ENCODE results near the gene PCNX1.

Gene PCNX1

DNA sequence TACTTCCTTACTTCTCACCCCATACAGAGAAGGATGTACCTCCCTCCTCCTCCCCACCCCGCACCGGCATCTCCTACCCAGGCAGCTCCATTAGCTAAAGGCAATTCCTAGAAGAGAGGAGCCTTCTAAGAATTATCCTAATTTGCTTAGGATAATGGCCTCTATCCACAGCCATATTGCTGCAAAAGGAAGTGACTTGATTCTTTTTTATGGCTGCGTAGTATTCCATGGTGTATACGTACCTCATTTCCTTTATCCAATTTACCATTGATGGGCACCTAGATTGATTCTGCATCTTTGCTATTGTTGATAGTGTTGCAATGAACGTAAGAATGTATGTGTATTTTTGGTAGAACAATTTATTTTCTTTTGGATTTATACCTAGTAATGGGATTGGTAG, 189.7 kb downstream of the PCNX1 start:
- H3K27ac Mint-ChIP-seq, result no peak overlapping the region
- no peak for DNase-seq (ENCODE audit: low spot score in 2 of 2)

DNA sequence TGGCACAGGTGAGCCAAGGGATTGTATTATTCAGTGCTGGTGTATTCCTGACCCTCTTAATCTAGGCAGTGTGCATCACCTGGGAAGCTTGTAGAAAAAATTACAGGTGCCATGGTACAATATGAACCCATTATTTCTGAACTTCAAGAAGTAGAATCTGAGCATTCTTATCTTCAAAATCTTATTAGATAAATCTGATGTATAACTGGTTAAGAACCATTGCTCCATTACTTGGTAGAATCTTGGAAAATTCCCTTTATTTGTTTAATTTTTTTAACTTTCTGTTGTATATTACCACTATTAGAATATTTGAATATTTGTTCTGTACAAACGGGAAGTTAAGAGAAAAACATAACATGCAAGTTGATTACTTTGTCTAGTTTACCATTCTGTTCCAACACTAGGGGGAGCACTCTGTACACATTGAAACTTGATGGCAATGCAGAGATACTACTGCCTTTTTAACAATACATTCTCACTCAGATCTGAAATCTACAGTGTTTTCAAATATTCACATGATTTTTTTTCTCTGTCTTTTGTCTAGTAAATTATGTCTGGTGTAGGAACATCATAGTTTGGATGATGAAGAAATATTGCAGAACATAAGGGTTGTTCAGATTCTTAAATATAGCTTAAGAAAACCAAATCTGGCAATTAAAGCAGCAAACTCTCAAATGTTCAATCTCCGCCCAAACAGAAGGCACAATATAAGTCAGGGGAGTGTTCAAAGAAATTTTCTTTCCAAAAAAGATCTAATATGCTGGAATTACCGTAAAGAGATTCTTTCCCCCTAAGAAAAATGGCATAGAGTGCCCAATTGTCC, 196.6 kb downstream of the PCNX1 start:
- ATAC-seq (ENCODE audit: low read depth), result peak; percentile 74
- H3K36me3 Mint-ChIP-seq, result peaks cover 14% of the 10 kb centered on the region

More for the DNA sequence above, 189.7 kb downstream of the PCNX1 start:
- H3K36me3 Mint-ChIP-seq, result peaks cover 34% of the 10 kb centered on the region
- peaks cover 4% of the 10 kb centered on the region for H3K4me1 Mint-ChIP-seq
- peaks cover 1% of the 10 kb centered on the region for H3K9me3 Mint-ChIP-seq
- ATAC-seq (ENCODE audit: low read depth), result no peak
- no peaks in the 10 kb centered on the region for H3K27me3 Mint-ChIP-seq
- no peak overlapping the region for H3K4me3 Mint-ChIP-seq

DNA sequence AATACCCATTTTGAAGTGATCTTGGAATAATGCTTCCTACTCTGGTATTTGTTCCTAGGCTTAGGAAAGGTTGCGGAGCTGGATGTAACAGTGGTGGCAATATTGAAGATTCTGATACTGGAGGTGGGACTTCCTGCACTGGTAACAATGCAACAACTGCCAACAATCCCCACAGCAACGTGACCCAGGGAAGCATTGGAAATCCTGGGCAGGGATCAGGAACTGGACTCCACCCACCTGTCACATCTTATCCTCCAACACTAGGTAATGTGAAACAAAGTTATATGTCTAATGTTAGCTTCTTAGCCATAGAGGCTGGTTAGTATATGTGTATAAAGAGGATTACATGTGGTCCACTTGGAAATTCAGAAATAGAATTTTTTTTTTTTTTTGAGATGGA, 197.9 kb downstream of the PCNX1 start:
- H3K9me3 Mint-ChIP-seq, result no peaks in the 10 kb centered on the region
- DNase-seq (ENCODE audit: low spot score in 2 of 2) (no peak), ATAC-seq (ENCODE audit: low read depth) (no peak)
- no peak overlapping the region for H3K4me3 Mint-ChIP-seq
- peaks cover 16% of the 10 kb centered on the region for H3K36me3 Mint-ChIP-seq
- H3K27ac Mint-ChIP-seq, result no peak overlapping the region
- no peaks in the 10 kb centered on the region for H3K4me1 Mint-ChIP-seq
- H3K27me3 Mint-ChIP-seq, result no peaks in the 10 kb centered on the region

More for the DNA sequence above, 196.6 kb downstream of the PCNX1 start:
- Mint-ChIP-seq H3K27ac (peak overlapping the region; percentile 45), H3K27me3 (no peaks in the 10 kb centered on the region), H3K4me1 (no peaks in the 10 kb centered on the region), H3K4me3 (no peak overlapping the region), H3K9me3 (no peaks in the 10 kb centered on the region)
- peak in 1 of 2 donors; percentile 61 for DNase-seq (ENCODE audit: low spot score in 2 of 2)

DNA sequence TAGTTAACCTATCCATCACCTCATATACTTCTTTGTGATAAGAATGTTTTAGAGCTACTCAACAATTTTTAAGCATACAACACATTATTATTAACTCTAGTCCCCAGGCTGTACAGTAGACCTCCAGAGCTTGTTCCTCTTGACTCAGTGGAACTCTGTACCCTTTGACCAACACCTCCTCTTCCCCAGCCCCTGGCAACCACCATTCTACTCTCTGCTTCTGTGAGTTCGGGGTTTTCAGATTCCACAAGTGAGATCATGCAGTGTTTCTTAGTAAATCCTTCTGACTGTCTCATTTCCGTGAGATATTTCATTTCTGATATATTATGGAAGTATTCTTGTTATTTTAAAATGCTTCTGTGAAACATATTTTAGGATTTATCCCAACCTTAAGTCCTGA, 200.7 kb downstream of the PCNX1 start:
- no peak overlapping the region for H3K4me3 Mint-ChIP-seq
- ATAC-seq (ENCODE audit: low read depth) (no peak), DNase-seq (ENCODE audit: low spot score in 2 of 2) (no peak)
- no peaks in the 10 kb centered on the region for H3K4me1 Mint-ChIP-seq
- H3K9me3 Mint-ChIP-seq, result no peaks in the 10 kb centered on the region
- H3K27me3 Mint-ChIP-seq, result no peaks in the 10 kb centered on the region
- peaks cover 14% of the 10 kb centered on the region for H3K36me3 Mint-ChIP-seq
- no peak overlapping the region for H3K27ac Mint-ChIP-seq

DNA sequence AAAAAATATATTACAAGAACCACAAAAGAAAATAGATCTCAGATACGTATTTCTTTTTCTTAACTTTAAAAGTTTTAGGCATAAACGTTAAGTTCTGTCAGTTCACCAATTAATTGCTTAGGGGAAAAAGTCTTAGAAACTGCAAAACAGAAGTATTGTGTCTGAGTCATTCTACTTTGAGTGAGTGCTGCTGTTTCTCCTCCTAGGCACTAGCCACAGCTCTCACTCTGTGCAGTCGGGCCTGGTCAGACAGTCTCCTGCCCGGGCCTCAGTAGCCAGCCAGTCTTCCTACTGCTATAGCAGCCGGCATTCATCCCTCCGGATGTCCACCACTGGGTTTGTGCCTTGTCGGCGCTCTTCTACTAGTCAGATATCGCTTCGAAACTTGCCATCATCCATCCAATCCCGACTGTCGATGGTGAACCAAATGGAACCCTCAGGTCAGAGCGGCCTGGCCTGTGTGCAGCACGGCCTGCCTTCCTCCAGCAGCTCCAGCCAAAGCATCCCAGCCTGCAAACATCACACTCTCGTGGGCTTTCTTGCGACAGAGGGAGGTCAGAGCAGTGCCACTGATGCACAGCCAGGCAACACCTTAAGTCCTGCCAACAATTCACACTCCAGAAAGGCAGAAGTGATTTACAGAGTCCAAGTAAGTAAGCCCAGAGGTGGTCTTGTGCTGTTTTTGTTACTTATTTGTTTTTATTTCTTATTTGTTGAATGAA, 201.3 kb downstream of the PCNX1 start:
- no peak for ATAC-seq (ENCODE audit: low read depth)
- no peak for DNase-seq (ENCODE audit: low spot score in 2 of 2)
- H3K27ac Mint-ChIP-seq, result no peak overlapping the region
- H3K27me3 Mint-ChIP-seq, result no peaks in the 10 kb centered on the region
- H3K9me3 Mint-ChIP-seq, result no peaks in the 10 kb centered on the region
- H3K36me3 Mint-ChIP-seq, result peaks cover 14% of the 10 kb centered on the region
- no peaks in the 10 kb centered on the region for H3K4me1 Mint-ChIP-seq
- H3K4me3 Mint-ChIP-seq, result no peak overlapping the region

DNA sequence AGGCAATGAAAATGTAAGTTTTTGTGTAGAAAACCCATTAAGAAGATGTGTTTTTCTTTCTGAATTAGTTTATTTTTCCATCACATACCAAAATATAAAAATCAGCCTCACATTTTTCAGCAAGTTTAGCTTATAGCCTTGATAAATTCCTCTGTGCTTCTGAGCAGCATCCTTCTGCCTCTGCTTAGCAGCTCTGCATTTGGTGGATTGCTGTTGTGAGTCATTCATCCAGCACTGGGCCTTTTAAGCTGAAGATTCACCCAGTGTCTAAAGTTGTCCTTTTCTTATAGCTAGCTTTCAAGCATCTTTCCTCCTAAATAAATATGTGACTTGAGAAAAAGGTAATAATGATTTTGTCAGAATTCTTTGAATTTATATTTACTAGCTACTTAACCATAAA, 206.1 kb downstream of the PCNX1 start:
- Mint-ChIP-seq H3K27me3 (no peaks in the 10 kb centered on the region), H3K27ac (no peak overlapping the region), H3K4me1 (peaks cover 18% of the 10 kb centered on the region), H3K4me3 (no peak overlapping the region), H3K36me3 (peaks cover 7% of the 10 kb centered on the region), H3K9me3 (no peaks in the 10 kb centered on the region)
- ATAC-seq (ENCODE audit: low read depth), result no peak
- DNase-seq (ENCODE audit: low spot score in 2 of 2), result no peak

DNA sequence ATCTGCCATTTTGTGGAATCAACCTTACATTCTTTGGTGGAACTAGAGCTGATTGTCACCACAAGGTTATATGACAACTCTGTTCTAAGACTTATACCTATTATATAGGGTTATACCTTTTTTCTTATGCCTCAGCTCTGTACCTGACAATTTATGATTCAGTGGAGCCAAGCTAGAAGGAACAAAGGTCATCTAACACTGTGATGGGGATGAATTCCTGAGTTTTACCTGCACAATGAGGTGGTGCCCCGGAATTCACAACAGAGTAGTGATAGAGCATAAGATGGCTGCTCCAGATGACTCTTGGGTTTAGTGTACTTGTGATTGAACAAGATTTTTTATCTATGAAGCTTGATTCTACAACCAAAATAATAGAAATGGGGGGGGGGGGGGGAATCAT, 207.3 kb downstream of the PCNX1 start:
- no peak for ATAC-seq (ENCODE audit: low read depth)
- H3K9me3 Mint-ChIP-seq, result no peaks in the 10 kb centered on the region
- no peaks in the 10 kb centered on the region for H3K27me3 Mint-ChIP-seq
- DNase-seq (ENCODE audit: low spot score in 2 of 2), result no peak
- no peak overlapping the region for H3K4me3 Mint-ChIP-seq
- H3K36me3 Mint-ChIP-seq, result peaks cover 1% of the 10 kb centered on the region
- H3K4me1 Mint-ChIP-seq, result peaks cover 23% of the 10 kb centered on the region
- H3K27ac Mint-ChIP-seq, result no peak overlapping the region

DNA sequence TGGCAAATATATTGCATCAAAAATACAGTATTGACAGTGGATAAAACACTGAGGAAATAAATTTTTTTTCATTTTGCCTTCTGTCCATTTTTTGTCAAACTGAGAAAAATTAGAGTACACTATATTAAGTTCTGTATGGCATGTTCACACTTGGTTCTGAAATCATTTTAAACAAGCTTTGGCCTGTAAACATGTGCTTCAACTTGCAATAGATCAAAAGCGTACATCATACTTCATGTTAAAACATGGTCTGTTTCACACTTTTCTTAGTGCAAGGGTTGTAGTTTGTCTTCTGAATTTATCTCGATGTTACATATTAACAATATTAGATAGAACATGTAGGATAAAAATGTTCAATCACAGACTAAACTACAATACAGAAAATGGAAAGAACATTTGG, 208.0 kb downstream of the PCNX1 start:
- no peak for ATAC-seq (ENCODE audit: low read depth)
- Mint-ChIP-seq H3K36me3 (peaks cover 1% of the 10 kb centered on the region), H3K4me3 (no peak overlapping the region)

DNA sequence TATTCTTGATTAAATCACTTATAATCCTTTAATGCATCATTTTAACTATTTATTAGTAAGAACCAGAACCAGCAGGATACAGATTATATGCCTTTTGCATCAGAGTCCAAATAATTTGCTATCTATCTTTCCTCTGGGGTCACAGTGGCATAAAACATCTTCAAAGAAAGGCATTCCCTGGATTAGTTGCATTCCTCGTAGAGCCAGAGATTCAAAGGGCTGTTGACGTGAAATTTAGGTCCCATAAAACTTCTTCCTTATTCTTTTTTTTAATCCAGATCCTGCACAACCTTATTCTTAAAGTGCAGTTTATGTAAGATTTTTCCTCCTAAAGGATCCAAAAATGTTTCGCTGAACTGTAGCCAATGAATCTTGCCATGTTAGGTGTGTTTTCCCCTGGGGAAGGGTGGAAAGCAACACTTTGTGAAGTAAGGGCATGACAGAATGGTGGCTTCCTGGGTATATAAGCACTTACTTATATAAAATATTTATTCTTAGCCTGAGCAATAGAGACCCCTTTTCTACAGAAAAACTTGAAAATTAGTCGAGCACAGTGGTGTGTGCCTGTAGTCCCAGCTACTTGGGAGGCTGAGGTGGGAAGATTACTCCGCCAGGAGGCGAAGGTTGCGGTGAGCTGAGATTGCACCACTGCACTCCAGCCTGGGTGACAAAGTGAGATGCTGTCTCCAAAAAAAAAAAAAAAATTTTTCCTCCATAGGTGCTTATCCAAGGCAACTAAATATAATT, 208.7 kb downstream of the PCNX1 start:
- ATAC-seq (ENCODE audit: low read depth) (peak; percentile 70), DNase-seq (ENCODE audit: low spot score in 2 of 2) (no peak)
- peaks cover 23% of the 10 kb centered on the region for H3K4me1 Mint-ChIP-seq
- H3K27ac Mint-ChIP-seq, result peak overlapping the region; percentile 60
- H3K4me3 Mint-ChIP-seq, result peak overlapping the region; percentile 12
- peaks cover 1% of the 10 kb centered on the region for H3K36me3 Mint-ChIP-seq
- H3K27me3 Mint-ChIP-seq, result no peaks in the 10 kb centered on the region
- H3K9me3 Mint-ChIP-seq, result no peaks in the 10 kb centered on the region

More for the DNA sequence above, 208.0 kb downstream of the PCNX1 start:
- H3K4me1 Mint-ChIP-seq, result peaks cover 23% of the 10 kb centered on the region
- H3K9me3 Mint-ChIP-seq, result no peaks in the 10 kb centered on the region
- no peak overlapping the region for H3K27ac Mint-ChIP-seq
- no peak for DNase-seq (ENCODE audit: low spot score in 2 of 2)
- no peaks in the 10 kb centered on the region for H3K27me3 Mint-ChIP-seq

DNA sequence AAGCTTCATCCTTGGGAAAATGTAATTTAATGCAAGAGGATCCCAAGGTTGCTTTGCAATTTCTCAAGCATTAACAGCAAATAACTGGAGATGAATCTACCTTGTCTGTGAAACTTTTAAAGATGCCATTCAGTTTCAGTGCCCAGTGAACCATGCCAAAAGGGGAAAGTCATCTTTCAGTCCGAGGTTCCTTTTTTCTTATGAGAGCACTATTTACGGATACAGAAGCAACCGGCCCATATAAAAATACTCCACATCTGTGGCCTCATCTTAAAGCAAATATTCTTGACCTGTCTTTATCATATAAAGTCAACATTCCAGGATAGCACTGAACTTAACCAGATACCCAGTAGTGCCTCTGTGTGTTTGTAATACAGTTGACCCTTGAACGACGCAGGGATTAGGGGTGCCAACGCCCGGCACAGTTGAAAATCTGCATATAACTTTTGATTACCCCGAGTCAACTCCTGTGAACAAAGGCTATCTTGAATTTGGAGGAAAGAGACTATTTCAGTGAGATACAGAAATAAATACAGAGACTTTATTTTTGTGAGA, 209.4 kb downstream of the PCNX1 start:
- Mint-ChIP-seq H3K27ac (peak overlapping the region; percentile 60), H3K36me3 (peaks cover 1% of the 10 kb centered on the region), H3K9me3 (no peaks in the 10 kb centered on the region), H3K27me3 (no peaks in the 10 kb centered on the region), H3K4me1 (peaks cover 23% of the 10 kb centered on the region), H3K4me3 (peak overlapping the region; percentile 12)
- peak; percentile 93 for ATAC-seq (ENCODE audit: low read depth)
- peak in 1 of 2 donors; percentile 23 for DNase-seq (ENCODE audit: low spot score in 2 of 2)

DNA sequence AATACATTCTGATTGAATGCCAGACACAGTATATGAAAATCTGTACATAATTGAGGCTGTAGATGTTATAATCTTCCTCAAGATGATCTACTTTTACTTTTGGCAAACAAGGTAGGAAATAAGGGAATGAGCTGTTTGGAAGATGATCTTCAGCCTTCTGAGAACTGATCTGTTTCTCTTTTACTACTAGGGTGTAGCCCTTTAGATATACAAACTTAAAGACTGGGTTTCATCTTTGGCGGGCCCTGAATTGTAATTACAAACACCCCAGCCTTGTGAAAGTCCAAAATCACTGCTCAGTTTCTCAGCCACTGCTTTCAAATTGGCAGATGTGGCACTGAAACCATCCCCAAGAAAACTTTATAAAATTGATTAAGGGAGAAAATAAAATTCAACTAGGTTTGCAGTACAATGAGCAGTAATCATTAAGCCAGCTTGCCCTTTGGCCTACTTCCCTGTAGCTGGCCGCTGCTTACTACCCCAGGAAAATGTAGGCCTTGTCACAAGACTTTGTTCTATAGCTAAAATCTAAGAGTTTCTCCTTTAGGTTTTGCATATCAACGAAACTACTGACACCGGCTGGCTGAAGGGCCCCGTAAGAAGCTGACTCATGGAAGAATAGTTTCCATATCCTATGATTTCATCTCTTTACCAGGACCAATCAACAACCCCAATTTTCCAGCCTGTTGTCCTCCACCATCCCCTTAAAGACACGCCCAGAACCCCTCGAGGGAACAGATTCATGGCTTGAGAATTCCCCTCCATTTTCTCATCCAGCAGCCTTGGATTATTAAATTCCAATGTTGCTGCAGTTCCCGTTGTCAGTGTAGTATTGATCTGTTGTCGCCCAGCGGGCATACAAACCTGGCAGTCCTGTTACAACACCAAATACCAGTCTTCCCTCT, 210.8 kb downstream of the PCNX1 start:
- Mint-ChIP-seq H3K4me1 (peaks cover 23% of the 10 kb centered on the region), H3K27me3 (no peaks in the 10 kb centered on the region), H3K27ac (peak overlapping the region; percentile 60), H3K9me3 (no peaks in the 10 kb centered on the region), H3K36me3 (peaks cover 1% of the 10 kb centered on the region), H3K4me3 (no peak overlapping the region)
- DNase-seq (ENCODE audit: low spot score in 2 of 2) (no peak), ATAC-seq (ENCODE audit: low read depth) (no peak)

DNA sequence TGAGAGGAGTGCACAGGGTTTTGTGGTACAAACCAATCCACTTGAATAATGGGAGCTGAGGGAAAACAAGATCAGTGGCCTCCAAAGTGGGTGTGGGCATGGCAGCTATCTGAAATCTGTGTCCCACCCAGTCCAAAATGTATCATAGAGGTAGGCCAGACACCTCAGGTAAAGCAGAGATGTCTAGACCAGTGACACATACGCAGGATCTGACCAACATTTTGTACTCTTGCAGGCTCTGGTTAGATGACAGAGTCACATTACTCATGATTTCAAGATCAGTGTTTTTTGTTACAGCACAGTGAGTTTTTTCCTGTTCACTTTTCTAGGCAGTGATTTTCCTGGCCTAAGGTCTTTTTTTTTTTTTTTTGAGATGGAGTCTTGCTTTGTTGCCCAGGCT, 211.8 kb downstream of the PCNX1 start:
- H3K36me3 Mint-ChIP-seq, result no peaks in the 10 kb centered on the region
- no peak for DNase-seq (ENCODE audit: low spot score in 2 of 2)
- H3K27me3 Mint-ChIP-seq, result no peaks in the 10 kb centered on the region
- H3K4me1 Mint-ChIP-seq, result peaks cover 23% of the 10 kb centered on the region
- H3K4me3 Mint-ChIP-seq, result no peak overlapping the region
- H3K27ac Mint-ChIP-seq, result peak overlapping the region; percentile 60
- no peak for ATAC-seq (ENCODE audit: low read depth)
- H3K9me3 Mint-ChIP-seq, result no peaks in the 10 kb centered on the region

DNA sequence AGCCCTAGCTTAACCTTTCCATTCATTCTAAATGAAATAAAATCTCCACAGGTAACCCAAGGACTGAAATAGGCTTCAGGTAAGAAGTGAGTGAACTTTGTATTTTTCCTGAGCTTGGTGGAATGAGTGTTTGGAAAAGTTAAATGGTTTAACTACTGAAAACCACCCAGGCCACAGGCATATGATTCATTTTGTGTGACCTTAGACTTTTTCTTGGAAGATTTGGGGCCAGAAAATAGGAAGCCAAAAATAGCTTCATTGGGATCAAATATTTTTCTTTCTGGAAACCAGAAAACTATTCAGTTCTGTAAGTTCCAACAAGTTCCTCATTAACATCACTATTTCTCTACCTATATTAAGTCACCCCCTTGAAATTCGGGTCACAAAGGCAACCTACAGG, 212.6 kb downstream of the PCNX1 start:
- Mint-ChIP-seq H3K4me1 (peaks cover 23% of the 10 kb centered on the region), H3K9me3 (no peaks in the 10 kb centered on the region), H3K27me3 (no peaks in the 10 kb centered on the region), H3K27ac (no peak overlapping the region), H3K4me3 (no peak overlapping the region), H3K36me3 (no peaks in the 10 kb centered on the region)
- DNase-seq (ENCODE audit: low spot score in 2 of 2) (no peak), ATAC-seq (ENCODE audit: low read depth) (no peak)

Measured in memory B cell (primary cell).